B cell (primary cell): ENCODE data around the gene SLC44A1. TPM values are rescaled to one million over a fixed set of nuclear protein-coding genes. Genes with fewer than 3 reads are reported as not detected.

ENCODE experiments used
- ATAC-seq: fragments of 200-7000 bp; cut with Tn5 transposase; one replicate; pipeline ENCODE4 v1.10.0; 2021; ENCODE audit warnings: low read depth, mild to moderate bottlenecking, moderate number of reproducible peaks, moderate library complexity
- CTCF ChIA-PET: fragments of 350-600 bp; sonication (Branson Sonifier 250); formaldehyde crosslinking; loops from one replicate; lab custom pipeline; 2021; ENCODE audit warnings: antibody characterized with exemption, inconsistent platforms; lab: Charles Lee
- POLR2A ChIA-PET: fragments of 350-600 bp; sonication (Branson Sonifier 250); formaldehyde crosslinking; loops from one replicate; lab custom pipeline; 2021; ENCODE audit warnings: antibody characterized with exemption; lab: Charles Lee
- DNase-seq: peaks from one replicate; pipeline ENCODE4 v3.0.0; 2013
- H2AFZ ChIP-seq: 2 replicates; pipeline ENCODE4 v1.6.1; 2012; ENCODE audit warnings: mild to moderate bottlenecking, low read depth, low read length; ENCODE audit not compliant: insufficient read depth, poor library complexity, severe bottlenecking
- H3K27ac ChIP-seq, 2 donors: 1 replicate in 1 of 2; 2 replicates in 1 of 2; pipeline ENCODE4 v1.5.1; 2012 to 2013; ENCODE audit warnings: low read length in 2 of 2, mild to moderate bottlenecking in 2 of 2, moderate library complexity in 1 of 2
- H3K27me3 ChIP-seq, 4 experiments: fragments of 200-600 bp in 1 of 4; sonication (generic) in 1 of 4; replicated peaks in 1 of 4; 1 replicate in 2 of 4; 2 replicates in 2 of 4; pipeline versions ENCODE4 v1.6.1 to v1.7.0; 2013 to 2016; ENCODE audit warnings: low read length in 3 of 4, mild to moderate bottlenecking in 2 of 4, mixed read lengths in 1 of 4, moderate library complexity in 1 of 4; ENCODE audit not compliant: insufficient read depth in 4 of 4, control insufficient read depth in 3 of 4; ENCODE audit errors: control extremely low read depth in 1 of 4
- H3K36me3 ChIP-seq, 2 experiments: replicated peaks in 1 of 2; 1 replicate in 1 of 2; 2 replicates in 1 of 2; pipeline versions ENCODE4 v1.6.1 to v1.7.1; 2013; ENCODE audit warnings: low read length in 1 of 2; ENCODE audit not compliant: insufficient read depth in 2 of 2, control insufficient read depth in 1 of 2; ENCODE audit errors: control extremely low read depth in 1 of 2, extremely low read depth in 1 of 2
- H3K4me1 ChIP-seq, 2 donors: fragments of 200-600 bp in 1 of 2; sonication (generic) in 1 of 2; 1 replicate in 1 of 2; 2 replicates in 1 of 2; pipeline versions ENCODE4 v1.5.1 to v1.6.1; 2013 to 2017; ENCODE audit warnings: low read length in 2 of 2; ENCODE audit not compliant: control insufficient read depth in 2 of 2, insufficient read depth in 2 of 2
- H3K4me2 ChIP-seq: replicated peaks from 2 replicates; pipeline ENCODE3; 2012; ENCODE audit warnings: mild to moderate bottlenecking, low read depth, low read length; ENCODE audit not compliant: poor library complexity, severe bottlenecking
- H3K4me3 ChIP-seq, 5 experiments: fragments of 200-600 bp in 1 of 5; sonication (generic) in 1 of 5; 1 replicate in 3 of 5; 2 replicates in 2 of 5; pipeline versions ENCODE4 v1.5.1 to v1.7.0; 2011 to 2016; ENCODE audit warnings: low read length in 4 of 5, mild to moderate bottlenecking in 4 of 5, low read depth in 2 of 5, control low read depth in 1 of 5, moderate library complexity in 1 of 5; ENCODE audit not compliant: insufficient read depth in 1 of 5; ENCODE audit errors: control extremely low read depth in 1 of 5, extremely low read depth in 1 of 5
- H3K79me2 ChIP-seq: fragments of 200-600 bp; sonication (generic); one replicate; pipeline ENCODE4 v1.6.0; 2016; ENCODE audit warnings: low read length; ENCODE audit not compliant: control insufficient read depth, insufficient read depth
- H3K9ac ChIP-seq: fragments of 200-600 bp; sonication (generic); 2 replicates; pipeline ENCODE4 v1.6.1; 2017; ENCODE audit warnings: mild to moderate bottlenecking, low read length, moderate library complexity
- H3K9me3 ChIP-seq, 3 donors: one replicate each; pipeline versions ENCODE4 v1.6.1 to v1.7.1; 2013; ENCODE audit warnings: low read length in 2 of 3; ENCODE audit not compliant: control insufficient read depth in 2 of 3, insufficient read depth in 1 of 3; ENCODE audit errors: control extremely low read depth in 1 of 3
- H4K20me1 ChIP-seq: 2 replicates; pipeline ENCODE4 v1.6.0; 2012; ENCODE audit warnings: mild to moderate bottlenecking, low read length; ENCODE audit not compliant: insufficient read depth, control insufficient read depth, poor library complexity, severe bottlenecking
- H3K27ac Mint-ChIP-seq: one replicate; pipeline ENCODE4 v1.8.0; 2021; ENCODE audit warnings: mixed read lengths
- H3K27me3 Mint-ChIP-seq: one replicate; pipeline ENCODE4 v1.8.0; 2021; ENCODE audit warnings: mixed read lengths
- H3K4me1 Mint-ChIP-seq: one replicate; pipeline ENCODE4 v1.8.0; 2021; ENCODE audit warnings: mixed read lengths
- H3K4me3 Mint-ChIP-seq: one replicate; pipeline ENCODE4 v1.8.0; 2021; ENCODE audit warnings: mixed read lengths
- H3K9me3 Mint-ChIP-seq: one replicate; pipeline ENCODE4 v1.8.0; 2022; ENCODE audit warnings: mixed read lengths; ENCODE audit not compliant: insufficient read depth
- EZH2 ChIP-seq: IDR thresholded peaks from 2 replicates; pipeline ENCODE4 v1.6.1; 2012; ENCODE audit warnings: borderline replicate concordance, low read depth, mild to moderate bottlenecking, moderate library complexity, low read length; ENCODE audit not compliant: insufficient read depth, poor library complexity, severe bottlenecking
- WGBS: methylation state at CpG from one replicate; pipeline ENCODE4 v1.1.5; 2013; ENCODE audit warnings: missing lambda C conversion rate; ENCODE audit not compliant: insufficient coverage; 5-methylcytosine and 5-hydroxymethylcytosine counted together
- intact Hi-C: fragments of 100-400 bp; cut with micrococcal nuclease; formaldehyde crosslinking; loops from one replicate; pipeline ENCODE4 v1.10.0; 2022
- polyA plus RNA-seq: library from polyadenylated mRNA; depleted of rRNA; stranded (reverse); fragments of >200 nt; gene quantifications from 2 replicates; pipeline ENCODE4 v1.2.3, GENCODE V29; 2012
- total RNA-seq, 2 donors: library from RNA; stranded (reverse); fragments of 120-200 nt in 1 of 2; gene quantifications; 1 replicate in 1 of 2; 2 replicates in 1 of 2; pipeline versions ENCODE4 v1.2.3 to v1.2.4, GENCODE V29; 2013 to 2022
- TF ChIP-seq, protein P1 (sequence below): fragments of 200-600 bp; IDR thresholded peaks from one replicate; pipeline ENCODE4 v1.8.0; 2022; ENCODE audit warnings: antibody characterized with exemption, mild to moderate bottlenecking

The SLC44A1 gene
- total and polyA plus RNA-seq, 2 donors (not counting 1 experiment from before 2014, with no cell fraction given), result 2.2 to 17.7 TPM

DNA sequence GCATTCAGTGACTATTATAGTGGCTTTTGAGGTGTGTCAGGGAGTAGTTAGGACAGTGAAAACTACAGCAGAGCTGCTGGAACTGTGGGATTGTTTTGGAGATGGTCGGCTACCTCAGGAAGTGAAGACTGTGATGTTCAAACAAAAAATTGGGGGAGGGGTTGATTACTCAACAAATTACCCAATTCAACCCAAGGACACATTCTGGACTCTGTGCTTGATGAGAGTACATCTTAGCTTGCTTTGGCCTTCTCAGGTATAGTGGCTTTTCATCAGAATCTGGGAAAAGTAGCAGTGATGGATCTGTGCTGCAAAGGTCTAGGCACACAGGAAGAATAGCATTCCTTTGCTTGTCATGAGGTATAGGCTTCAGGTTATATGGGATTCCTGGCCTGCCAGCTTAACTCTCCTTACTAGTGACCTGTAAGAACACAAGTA, 47.0 kb downstream of the SLC44A1 start:
- intact Hi-C loops, result no loop called here
- no peak overlapping the region for H2AFZ ChIP-seq
- TF ChIP-seq EZH2, result no peak
- TF ChIP-seq, protein P1, sequence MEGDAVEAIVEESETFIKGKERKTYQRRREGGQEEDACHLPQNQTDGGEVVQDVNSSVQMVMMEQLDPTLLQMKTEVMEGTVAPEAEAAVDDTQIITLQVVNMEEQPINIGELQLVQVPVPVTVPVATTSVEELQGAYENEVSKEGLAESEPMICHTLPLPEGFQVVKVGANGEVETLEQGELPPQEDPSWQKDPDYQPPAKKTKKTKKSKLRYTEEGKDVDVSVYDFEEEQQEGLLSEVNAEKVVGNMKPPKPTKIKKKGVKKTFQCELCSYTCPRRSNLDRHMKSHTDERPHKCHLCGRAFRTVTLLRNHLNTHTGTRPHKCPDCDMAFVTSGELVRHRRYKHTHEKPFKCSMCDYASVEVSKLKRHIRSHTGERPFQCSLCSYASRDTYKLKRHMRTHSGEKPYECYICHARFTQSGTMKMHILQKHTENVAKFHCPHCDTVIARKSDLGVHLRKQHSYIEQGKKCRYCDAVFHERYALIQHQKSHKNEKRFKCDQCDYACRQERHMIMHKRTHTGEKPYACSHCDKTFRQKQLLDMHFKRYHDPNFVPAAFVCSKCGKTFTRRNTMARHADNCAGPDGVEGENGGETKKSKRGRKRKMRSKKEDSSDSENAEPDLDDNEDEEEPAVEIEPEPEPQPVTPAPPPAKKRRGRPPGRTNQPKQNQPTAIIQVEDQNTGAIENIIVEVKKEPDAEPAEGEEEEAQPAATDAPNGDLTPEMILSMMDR, result no peak
- no peaks in the 10 kb centered on the region for H3K9me3 Mint-ChIP-seq
- ChIA-PET POLR2A (no interaction called here), CTCF (no interaction called here)
- ATAC-seq, result no peak
- no peaks in the 10 kb centered on the region for H3K4me1 Mint-ChIP-seq
- DNase-seq, result no peak
- H3K4me2 ChIP-seq, result no peak overlapping the region
- no peaks in the 10 kb centered on the region for H3K4me1 ChIP-seq
- H3K9ac ChIP-seq, result no peak overlapping the region
- no peaks in the 10 kb centered on the region for H3K36me3 ChIP-seq
- no peak overlapping the region for H3K27ac ChIP-seq
- H4K20me1 ChIP-seq, result no peaks in the 10 kb centered on the region
- H3K79me2 ChIP-seq, result no peaks in the 10 kb centered on the region
- H3K27ac Mint-ChIP-seq, result no peak overlapping the region
- H3K27me3 Mint-ChIP-seq, result no peaks in the 10 kb centered on the region
- no peak overlapping the region for H3K4me3 ChIP-seq
- H3K4me3 Mint-ChIP-seq, result no peak overlapping the region
- H3K9me3 ChIP-seq, result no peaks in the 10 kb centered on the region
- WGBS, result no CpG with 5 or more reads among the region's 1 CpG
- no peaks in the 10 kb centered on the region for H3K27me3 ChIP-seq

DNA sequence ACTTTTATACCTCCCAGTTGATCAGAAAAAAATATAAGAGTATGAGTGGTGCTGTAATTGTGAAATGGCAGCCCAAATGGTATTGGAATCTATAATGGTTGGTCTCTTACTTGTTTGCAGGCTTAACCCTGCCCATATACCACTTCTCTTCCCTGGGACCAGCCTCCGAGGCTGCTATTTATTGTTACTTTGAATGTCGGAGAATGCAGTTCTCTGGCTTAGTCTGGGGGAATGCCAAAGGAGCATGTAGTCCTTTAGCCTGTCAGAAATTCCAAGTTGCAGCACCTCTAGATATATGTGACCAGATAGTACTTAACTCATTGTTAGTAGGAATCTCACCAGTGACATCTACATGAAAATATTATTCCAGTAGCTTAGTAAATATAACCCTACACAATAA, 47.5 kb downstream of the SLC44A1 start:
- no peaks in the 10 kb centered on the region for H3K27me3 Mint-ChIP-seq
- Histone ChIP-seq H3K9me3 (no peaks in the 10 kb centered on the region), H3K4me1 (no peaks in the 10 kb centered on the region), H3K9ac (no peak overlapping the region), H2AFZ (no peak overlapping the region), H3K4me2 (no peak overlapping the region), H3K4me3 (no peak overlapping the region), H3K27me3 (no peaks in the 10 kb centered on the region), H3K36me3 (no peaks in the 10 kb centered on the region), H3K27ac (no peak overlapping the region), H4K20me1 (no peaks in the 10 kb centered on the region), H3K79me2 (no peaks in the 10 kb centered on the region)
- H3K9me3 Mint-ChIP-seq, result no peaks in the 10 kb centered on the region
- CTCF ChIA-PET, result no interaction called here
- TF ChIP-seq, protein P1, result no peak
- no peak for TF ChIP-seq EZH2
- H3K4me3 Mint-ChIP-seq, result no peak overlapping the region
- no peak overlapping the region for H3K27ac Mint-ChIP-seq
- H3K4me1 Mint-ChIP-seq, result no peaks in the 10 kb centered on the region
- ATAC-seq (no peak), DNase-seq (no peak)
- WGBS, result no CpG with 5 or more reads among the region's 2 CpGs
- POLR2A ChIA-PET, result no interaction called here
- intact Hi-C loops, result no loop called here
